ENCODE measurements around the gene STX1B. TPM values are rescaled to one million over a fixed set of nuclear protein-coding genes. Genes with fewer than 3 reads are reported as not detected.

STX1B gene
- total RNA-seq, 1 experiment from 2014 or later: 15.9 TPM

- Mint-ChIP-seq H3K9me3 (no peaks in the 10 kb centered on the region), H3K4me3 (no peak overlapping the region), H3K27ac (peak overlapping the region; percentile 76; the same call in 1 of the 2 replicates), H3K36me3 (no peaks in the 10 kb centered on the region), H3K4me1 (peaks cover 11% of the 10 kb centered on the region), H3K27me3 (ENCODE audit: low read depth) (peaks cover 7% of the 10 kb centered on the region; the same call in 1 of the 2 replicates)
- ATAC-seq: no peak
- TF ChIP-seq, protein P1, sequence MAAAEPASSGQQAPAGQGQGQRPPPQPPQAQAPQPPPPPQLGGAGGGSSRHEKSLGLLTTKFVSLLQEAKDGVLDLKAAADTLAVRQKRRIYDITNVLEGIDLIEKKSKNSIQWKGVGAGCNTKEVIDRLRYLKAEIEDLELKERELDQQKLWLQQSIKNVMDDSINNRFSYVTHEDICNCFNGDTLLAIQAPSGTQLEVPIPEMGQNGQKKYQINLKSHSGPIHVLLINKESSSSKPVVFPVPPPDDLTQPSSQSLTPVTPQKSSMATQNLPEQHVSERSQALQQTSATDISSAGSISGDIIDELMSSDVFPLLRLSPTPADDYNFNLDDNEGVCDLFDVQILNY (CRISPR knock-in tag; IDR thresholded peaks at IDR 0.05): no peak
- TF ChIP-seq OVOL2 (CRISPR knock-in tag; IDR thresholded peaks at IDR 0.05; ENCODE audit: borderline replicate concordance) (no peak), NR3C1 (CRISPR knock-in tag; conservative IDR thresholded peaks at IDR 0.05; ENCODE audit: low read depth) (no peak), NFATC4 (CRISPR knock-in tag; IDR thresholded peaks at IDR 0.05) (no peak), JUN (CRISPR knock-in tag; IDR thresholded peaks at IDR 0.05) (no peak), MXD4 (CRISPR knock-in tag; IDR thresholded peaks at IDR 0.05; ENCODE audit: borderline replicate concordance) (no peak), HMGXB4 (CRISPR knock-in tag; IDR thresholded peaks at IDR 0.05) (no peak), NR1H2 (CRISPR knock-in tag; IDR thresholded peaks at IDR 0.05) (no peak), CREM (CRISPR knock-in tag; IDR thresholded peaks at IDR 0.05) (no peak), MYBL2 (CRISPR knock-in tag; IDR thresholded peaks at IDR 0.05) (no peak)
- TF ChIP-seq, protein P2, sequence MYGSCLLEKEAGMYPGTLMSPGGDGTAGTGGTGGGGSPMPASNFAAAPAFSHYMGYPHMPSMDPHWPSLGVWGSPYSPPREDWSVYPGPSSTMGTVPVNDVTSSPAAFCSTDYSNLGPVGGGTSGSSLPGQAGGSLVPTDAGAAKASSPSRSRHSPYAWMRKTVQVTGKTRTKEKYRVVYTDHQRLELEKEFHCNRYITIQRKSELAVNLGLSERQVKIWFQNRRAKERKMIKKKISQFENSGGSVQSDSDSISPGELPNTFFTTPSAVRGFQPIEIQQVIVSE (CRISPR knock-in tag; IDR thresholded peaks at IDR 0.05; ENCODE audit: borderline replicate concordance): no peak
- TF ChIP-seq, protein P3, sequence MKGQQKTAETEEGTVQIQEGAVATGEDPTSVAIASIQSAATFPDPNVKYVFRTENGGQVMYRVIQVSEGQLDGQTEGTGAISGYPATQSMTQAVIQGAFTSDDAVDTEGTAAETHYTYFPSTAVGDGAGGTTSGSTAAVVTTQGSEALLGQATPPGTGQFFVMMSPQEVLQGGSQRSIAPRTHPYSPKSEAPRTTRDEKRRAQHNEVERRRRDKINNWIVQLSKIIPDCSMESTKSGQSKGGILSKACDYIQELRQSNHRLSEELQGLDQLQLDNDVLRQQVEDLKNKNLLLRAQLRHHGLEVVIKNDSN (CRISPR knock-in tag; IDR thresholded peaks at IDR 0.05): no peak
- POLR2A ChIA-PET: no interaction called here
- CTCF ChIA-PET: interaction anchor here (0.9 to 2.6 kb wide), 2 partner anchors 17 to 140 kb away, joined by 3 to 12 read pairs; partner anchors contain the start of gene HSD3B7
- DNase-seq (ENCODE audit: low spot score): no peak
Observed at GRCh38 chr16:31001507-31002249, 8.8 kb downstream of the STX1B start.

GRCh38 chr16:31000671-31001382 is 9.6 kb downstream of the STX1B start:
- Mint-ChIP-seq H3K27me3 (ENCODE audit: low read depth) (peaks cover 7% of the 10 kb centered on the region; the same call in 1 of the 2 replicates), H3K9me3 (no peaks in the 10 kb centered on the region), H3K27ac (no peak overlapping the region), H3K36me3 (no peaks in the 10 kb centered on the region), H3K4me3 (no peak overlapping the region), H3K4me1 (peaks cover 16% of the 10 kb centered on the region)
- ATAC-seq (no peak), DNase-seq (ENCODE audit: low spot score) (no peak)
- CTCF ChIA-PET: interaction anchor here (8.2 kb wide), 1 partner anchor 15 kb away, joined by 79 read pairs; the partner anchor contains the start of gene HSD3B7
- POLR2A ChIA-PET: no interaction called here
- TF ChIP-seq, protein P2 (CRISPR knock-in tag; IDR thresholded peaks at IDR 0.05; ENCODE audit: borderline replicate concordance): no peak
- no peak for TF ChIP-seq ZNF423 (CRISPR knock-in tag; IDR thresholded peaks at IDR 0.05)
- no peak for TF ChIP-seq GRHL2 (CRISPR knock-in tag; IDR thresholded peaks at IDR 0.05; ENCODE audit: insufficient replicate concordance, severe bottlenecking)
- TF ChIP-seq ZNF121 (CRISPR knock-in tag; IDR thresholded peaks at IDR 0.05): no peak
- TF ChIP-seq, protein P3 (CRISPR knock-in tag; IDR thresholded peaks at IDR 0.05): no peak
- no peak for TF ChIP-seq PREB (CRISPR knock-in tag; IDR thresholded peaks at IDR 0.05; ENCODE audit: borderline replicate concordance)
- no peak for TF ChIP-seq ZMAT4 (CRISPR knock-in tag; IDR thresholded peaks at IDR 0.05)
- no peak for TF ChIP-seq NR2C2 (CRISPR knock-in tag; IDR thresholded peaks at IDR 0.05)

Measured in WTC11 (cell line).